ENCODE results near the gene PRICKLE2.

GRCh38 chr3:64111872-64112271, 113.4 kb downstream of the PRICKLE2 start:
- TF ChIP-seq POLR2A (IDR thresholded peaks at IDR 0.05), result no peak
- no peak for TF ChIP-seq CTCF (IDR thresholded peaks at IDR 0.05)

All from right lobe of liver (tissue), 4 donors.